ENCODE data around the gene CYP27B1.
"Not testable (repeated sequence)": the region's sequence is repeated elsewhere in the genome, so short reads cannot be mapped to it uniquely, and the experiment has no call there.

Gene CYP27B1

GRCh38 chr12:57734591-57734990, 32.3 kb downstream of the CYP27B1 start:
- no peak for DNase-seq

- no peak for DNase-seq
Observed at GRCh38 chr12:57733928-57734327, 33.0 kb downstream of the CYP27B1 start.

- no peak for DNase-seq
Observed at GRCh38 chr12:57732726-57733593, 33.9 kb downstream of the CYP27B1 start.

GRCh38 chr12:57732270-57732669, 34.6 kb downstream of the CYP27B1 start:
- DNase-seq, result no peak

- no peak for DNase-seq
Observed at GRCh38 chr12:57731411-57732080, 35.3 kb downstream of the CYP27B1 start.

GRCh38 chr12:57730336-57731067, 36.4 kb downstream of the CYP27B1 start:
- no peak for DNase-seq

GRCh38 chr12:57729321-57729844, 37.5 kb downstream of the CYP27B1 start:
- no peak for DNase-seq

GRCh38 chr12:57727758-57728395, 39.0 kb downstream of the CYP27B1 start:
- DNase-seq, result no peak

- DNase-seq, result no peak
Observed at GRCh38 chr12:57726884-57727757, 39.8 kb downstream of the CYP27B1 start.

GRCh38 chr12:57726151-57726883, 40.6 kb downstream of the CYP27B1 start:
- peak; percentile 54 for DNase-seq

GRCh38 chr12:57725851-57726150, 41.1 kb downstream of the CYP27B1 start:
- DNase-seq, result no peak

GRCh38 chr12:57724936-57725740, 41.7 kb downstream of the CYP27B1 start:
- DNase-seq, result no peak

- no peak for DNase-seq
Observed at GRCh38 chr12:57724003-57724935, 42.6 kb downstream of the CYP27B1 start.

- DNase-seq, result no peak
Observed at GRCh38 chr12:57723630-57723962, 43.3 kb downstream of the CYP27B1 start.

GRCh38 chr12:57722716-57723629, 43.9 kb downstream of the CYP27B1 start:
- DNase-seq, result no peak

GRCh38 chr12:57721846-57722608, 44.9 kb downstream of the CYP27B1 start:
- DNase-seq, result not testable (repeated sequence)

All from hematopoietic multipotent progenitor cell treated with erythropoietin and hydrocortisone succinate and interleukin-3 and kit ligand, for 4 days (in vitro differentiated cells).